Right lung (tissue), 5 donors: ENCODE measurements around the gene MTX1. TPM values are rescaled to one million over a fixed set of nuclear protein-coding genes. Genes with fewer than 3 reads are reported as not detected.
A peak's percentile ranks its signal among the peaks of the same experiment; 100 is the strongest.
"Not testable (repeated sequence)": the region's sequence is repeated elsewhere in the genome, so short reads cannot be mapped to it uniquely, and the experiment has no call there.

Source experiments
- DNase-seq, 2 donors: peaks; one replicate each; pipeline ENCODE4 v3.0.0-alpha.2; 2013
- polyA plus RNA-seq, 5 donors: library from polyadenylated mRNA; unstranded; fragments of 120-200 nt; gene quantifications; one replicate each; pipeline versions ENCODE4 v1.2.1 to v1.2.3, GENCODE V29; 2013; ENCODE audit warnings: inconsistent platforms in 1 of 5, low replicate concordance in 1 of 5; ENCODE audit not compliant: insufficient read length in 5 of 5, insufficient read depth in 1 of 5

Gene MTX1
- polyA plus RNA-seq, 5 donors: 27.8 to 38.3 (median 32.0) TPM

DNA sequence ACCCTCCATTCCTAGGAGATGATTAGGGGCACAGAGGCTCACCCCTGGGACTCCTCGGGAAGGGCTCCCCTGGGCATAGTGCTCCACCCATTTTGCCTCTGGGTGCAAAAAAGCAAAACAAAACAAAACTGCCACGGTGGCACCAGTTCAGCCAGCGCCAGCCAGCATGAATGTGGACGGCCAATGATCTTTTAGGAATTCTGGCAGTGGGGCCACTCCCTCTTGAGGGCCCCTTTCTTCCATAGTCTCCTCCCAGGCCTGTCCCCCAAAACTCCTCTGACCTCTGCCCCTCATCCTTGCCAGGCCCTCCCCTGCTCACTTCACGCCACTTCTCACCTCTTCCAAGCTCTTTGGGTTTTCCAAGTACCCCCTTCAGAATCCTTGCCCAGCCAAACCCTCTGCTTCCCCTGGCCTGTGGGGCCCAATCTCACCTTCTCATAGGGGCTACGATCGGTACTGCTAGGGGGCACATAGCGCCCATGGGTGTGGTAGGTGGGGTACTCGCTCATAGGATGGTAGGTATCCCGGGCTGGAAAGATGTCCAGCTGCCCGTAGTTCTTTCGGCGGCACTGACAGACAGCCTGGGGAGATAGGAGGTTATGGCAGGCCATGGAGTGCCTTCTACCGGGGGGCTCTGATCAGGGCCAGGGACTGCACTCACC lies 21.6 kb upstream of the MTX1 start:
- DNase-seq: no peak

- no peak for DNase-seq
Observed at GRCh38 chr1:155187456-155187891, 21.0 kb upstream of the MTX1 start.

DNA sequence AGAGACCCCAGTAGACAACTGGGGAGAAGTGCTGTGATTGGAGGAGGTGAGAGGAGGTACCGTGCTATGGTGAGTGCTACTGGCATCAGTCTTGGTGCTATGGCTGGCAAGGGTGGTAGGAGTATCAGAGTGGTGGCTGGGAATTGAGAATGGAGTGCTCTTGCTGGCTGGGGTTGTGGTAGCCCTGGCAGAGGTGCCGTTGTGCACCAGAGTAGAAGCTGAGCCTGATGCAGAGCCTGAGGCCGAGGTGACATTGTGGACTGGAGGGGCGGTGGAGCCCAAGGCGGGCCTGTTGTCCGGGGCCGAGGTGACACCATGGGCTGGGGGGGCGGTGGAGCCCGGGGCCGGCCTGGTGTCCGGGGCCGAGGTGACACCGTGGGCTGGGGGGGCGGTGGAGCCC lies 20.2 kb upstream of the MTX1 start:
- no peak for DNase-seq

- not testable (repeated sequence) for DNase-seq
Observed at GRCh38 chr1:155189926-155190325, 18.6 kb upstream of the MTX1 start.

DNA sequence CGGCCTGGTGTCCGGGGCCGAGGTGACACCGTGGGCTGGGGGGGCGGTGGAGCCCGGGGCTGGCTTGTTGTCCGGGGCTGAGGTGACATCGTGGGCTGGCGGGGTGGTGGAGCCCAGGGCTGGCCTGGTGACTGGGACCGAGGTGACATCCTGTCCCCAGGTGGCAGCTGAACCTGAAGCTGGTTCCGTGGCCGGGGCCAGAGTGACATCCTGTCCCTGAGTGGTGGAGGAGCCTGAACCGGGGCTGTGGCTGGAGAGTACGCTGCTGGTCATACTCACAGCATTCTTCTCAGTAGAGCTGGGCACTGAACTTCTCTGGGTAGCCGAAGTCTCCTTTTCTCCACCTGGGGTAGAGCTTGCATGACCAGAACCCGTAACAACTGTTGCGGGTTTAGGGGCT lies 16.6 kb upstream of the MTX1 start:
- DNase-seq: no peak

- peak in 1 of 2 donors; percentile 72 for DNase-seq
Observed at GRCh38 chr1:155192346-155193274, 15.9 kb upstream of the MTX1 start.

DNA sequence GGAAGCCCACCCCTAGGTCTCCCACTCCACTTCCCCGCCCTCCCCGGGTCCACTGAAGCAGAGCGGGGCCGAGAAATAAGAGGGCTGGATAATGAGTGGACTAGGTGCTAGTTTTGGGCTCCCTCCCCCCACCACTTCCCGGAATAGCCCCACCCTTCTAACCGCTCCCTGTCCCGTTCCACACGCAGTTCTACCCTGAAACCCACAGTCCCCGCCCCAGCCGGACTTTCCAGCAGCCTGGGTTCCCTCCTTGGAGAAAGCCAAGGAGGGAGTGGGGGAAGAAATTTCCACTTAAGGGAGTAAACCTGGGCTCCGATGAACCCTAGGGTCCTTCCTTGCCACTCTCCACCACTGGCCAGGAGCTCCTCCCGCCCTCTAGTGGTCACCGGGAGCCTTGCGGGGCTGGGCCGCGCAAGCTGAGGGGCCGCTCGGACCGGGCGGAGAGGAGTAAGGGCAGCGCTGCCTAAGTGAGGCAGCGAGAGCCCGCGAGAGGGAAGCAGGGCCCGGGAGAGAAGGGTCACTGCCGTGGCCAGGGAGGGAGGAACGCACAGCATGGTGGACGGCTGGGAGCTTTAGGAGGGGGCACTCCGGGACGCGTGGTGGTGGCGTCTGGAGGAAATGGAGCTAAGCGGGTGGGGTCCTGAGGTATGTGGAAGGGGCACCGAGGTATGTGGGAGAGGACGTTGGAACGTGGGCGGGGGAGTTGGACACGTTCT lies 15.1 kb upstream of the MTX1 start:
- DNase-seq: peak; percentile 91

- not testable (repeated sequence) for DNase-seq
Observed at GRCh38 chr1:155193991-155194240, 14.6 kb upstream of the MTX1 start.

GRCh38 chr1:155195201-155196102 lies 13.0 kb upstream of the MTX1 start:
- DNase-seq: no peak

DNA sequence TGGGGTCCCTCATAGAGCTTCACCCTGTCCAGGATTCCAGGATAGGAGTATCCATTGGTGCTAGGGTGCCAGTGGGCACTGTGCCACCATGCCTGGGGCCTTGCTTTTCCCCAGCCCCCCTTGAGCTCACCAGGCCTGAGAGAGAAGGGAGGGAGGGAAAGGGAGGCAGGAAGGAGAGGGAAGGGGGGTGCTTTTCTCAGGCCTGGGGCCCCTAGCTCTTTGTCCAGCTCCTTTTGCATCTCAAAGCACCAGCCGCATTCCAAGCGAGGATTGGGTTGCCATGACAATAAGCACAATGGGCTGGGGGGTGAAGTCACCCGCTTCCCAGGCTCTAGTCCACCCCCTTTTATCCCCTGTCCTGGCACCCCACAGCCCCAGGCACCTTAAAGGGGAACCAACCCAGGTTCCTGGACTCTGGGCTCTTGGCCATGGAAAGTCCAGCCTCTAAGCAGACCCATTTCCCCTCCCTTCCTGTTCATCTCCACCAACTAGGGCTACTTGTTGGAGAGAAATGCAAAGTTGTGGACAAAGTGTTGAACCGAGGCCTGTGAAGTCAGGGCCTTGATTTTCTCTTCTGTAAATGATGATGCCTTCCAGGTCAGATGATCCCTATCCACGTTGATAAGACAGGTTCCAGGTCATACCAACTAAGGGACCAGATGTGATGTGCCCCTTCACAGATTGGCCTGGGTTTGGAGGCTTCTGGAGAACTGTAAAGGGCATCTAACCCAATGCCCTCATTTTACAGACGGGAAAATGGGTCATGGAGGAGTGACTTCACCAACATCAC lies 12.2 kb upstream of the MTX1 start:
- DNase-seq: no peak

DNA sequence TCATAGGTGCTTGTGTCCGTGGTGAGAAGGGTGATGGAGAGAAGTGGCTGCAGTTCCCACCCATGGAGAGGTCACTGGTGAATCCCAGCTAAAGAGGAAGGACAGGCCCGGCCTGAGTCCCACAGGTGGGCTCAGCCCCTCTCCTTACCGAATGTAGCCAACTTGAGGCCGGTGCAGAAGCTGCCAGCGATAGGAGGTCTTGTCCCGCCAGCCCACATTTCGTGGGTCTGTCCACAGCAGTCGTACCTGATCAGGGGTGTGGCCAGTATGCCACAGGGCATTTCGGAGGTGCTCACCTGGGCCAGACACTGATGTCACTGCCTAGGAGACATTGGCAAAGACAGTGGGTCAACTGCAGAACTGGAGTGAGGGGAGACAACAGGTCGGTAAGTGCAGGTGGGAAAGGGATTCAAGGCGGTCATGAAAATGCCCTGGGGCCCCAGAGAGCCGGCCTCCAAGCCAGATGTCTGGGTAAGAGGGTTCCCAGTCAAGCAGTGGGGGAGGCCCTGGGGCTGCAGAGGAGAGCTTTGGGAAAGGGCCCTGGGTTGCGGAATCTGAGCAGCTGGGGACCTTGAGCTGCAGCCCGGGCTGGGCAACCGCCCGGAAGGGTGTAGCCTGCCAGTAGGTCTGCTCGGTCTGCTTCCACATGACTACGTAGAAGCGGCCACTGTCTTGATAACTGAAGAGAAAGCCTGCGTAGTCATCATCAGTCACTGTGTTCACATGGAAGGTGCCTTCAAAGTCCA lies 11.4 kb upstream of the MTX1 start:
- no peak for DNase-seq

DNA sequence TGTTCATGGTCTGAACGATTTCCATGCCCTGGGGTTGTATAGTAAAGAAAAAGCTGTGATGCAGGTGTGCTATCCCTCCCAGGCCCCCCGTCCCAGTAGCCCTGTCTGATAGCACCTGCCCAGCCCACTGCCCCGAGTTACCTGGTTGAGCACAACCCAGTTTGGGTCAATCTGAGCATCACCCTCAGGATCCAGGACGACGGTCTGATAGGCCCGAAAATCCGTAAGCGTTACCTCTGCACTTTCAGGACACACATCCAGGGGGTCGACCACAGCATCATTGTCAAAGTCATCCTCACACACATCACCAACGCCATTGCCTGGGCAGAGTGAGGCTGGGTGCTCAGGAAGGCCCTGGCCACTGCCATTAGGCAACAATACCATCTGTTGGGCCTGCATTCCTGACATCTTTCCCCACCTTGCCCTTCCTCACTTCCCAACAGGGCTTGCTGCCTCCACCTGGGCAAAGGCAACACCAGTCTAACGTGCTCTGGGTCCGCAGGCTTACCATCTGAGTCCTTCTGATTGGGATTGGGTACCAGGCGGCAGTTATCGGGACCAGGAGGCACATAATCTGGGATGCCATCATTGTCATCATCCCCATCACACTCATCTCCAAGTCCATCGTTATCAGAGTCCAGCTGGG lies 10.5 kb upstream of the MTX1 start:
- DNase-seq: no peak

GRCh38 chr1:155198547-155198906 lies 10.0 kb upstream of the MTX1 start:
- DNase-seq: no peak

DNA sequence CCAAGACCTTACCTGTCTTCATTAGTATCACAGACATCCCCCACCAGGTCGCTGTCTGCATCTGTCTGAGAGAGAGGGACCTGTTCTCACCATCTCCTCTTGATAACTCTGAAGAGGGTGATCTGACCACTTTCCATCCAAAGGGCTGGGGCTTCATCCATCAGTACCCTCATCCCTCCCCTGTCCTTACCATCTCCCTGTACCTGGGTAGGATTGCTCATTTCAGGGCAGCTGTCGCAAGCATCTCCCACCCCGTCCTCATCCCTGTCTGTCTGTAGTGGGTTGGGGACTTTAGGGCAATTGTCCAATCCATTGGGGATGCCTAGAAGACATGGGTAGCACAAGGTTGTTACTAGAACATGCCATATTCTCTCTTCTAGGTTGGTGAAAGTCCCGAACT lies 8.7 kb upstream of the MTX1 start:
- DNase-seq: no peak

DNA sequence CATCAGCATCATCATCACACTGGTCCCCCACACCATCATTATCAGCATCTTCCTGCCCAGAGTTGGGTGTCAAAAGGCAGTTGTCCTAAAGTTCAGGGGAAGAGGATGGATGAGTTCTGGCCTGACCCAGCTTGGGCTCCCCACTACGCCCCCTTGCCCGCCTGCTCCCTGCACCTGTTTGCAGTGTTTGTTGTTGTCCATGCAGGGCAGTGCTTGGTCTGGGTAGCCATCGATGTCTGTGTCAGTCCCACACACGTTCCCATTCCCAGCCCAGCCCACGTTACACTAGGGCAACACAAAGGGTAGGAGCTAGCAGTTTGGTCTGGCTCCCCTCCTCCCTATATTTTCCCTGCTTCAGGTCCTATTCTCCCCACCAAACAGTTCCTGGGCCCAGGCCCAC lies 7.6 kb upstream of the MTX1 start:
- DNase-seq: no peak

GRCh38 chr1:155202198-155202597 lies 6.3 kb upstream of the MTX1 start:
- DNase-seq: no peak

DNA sequence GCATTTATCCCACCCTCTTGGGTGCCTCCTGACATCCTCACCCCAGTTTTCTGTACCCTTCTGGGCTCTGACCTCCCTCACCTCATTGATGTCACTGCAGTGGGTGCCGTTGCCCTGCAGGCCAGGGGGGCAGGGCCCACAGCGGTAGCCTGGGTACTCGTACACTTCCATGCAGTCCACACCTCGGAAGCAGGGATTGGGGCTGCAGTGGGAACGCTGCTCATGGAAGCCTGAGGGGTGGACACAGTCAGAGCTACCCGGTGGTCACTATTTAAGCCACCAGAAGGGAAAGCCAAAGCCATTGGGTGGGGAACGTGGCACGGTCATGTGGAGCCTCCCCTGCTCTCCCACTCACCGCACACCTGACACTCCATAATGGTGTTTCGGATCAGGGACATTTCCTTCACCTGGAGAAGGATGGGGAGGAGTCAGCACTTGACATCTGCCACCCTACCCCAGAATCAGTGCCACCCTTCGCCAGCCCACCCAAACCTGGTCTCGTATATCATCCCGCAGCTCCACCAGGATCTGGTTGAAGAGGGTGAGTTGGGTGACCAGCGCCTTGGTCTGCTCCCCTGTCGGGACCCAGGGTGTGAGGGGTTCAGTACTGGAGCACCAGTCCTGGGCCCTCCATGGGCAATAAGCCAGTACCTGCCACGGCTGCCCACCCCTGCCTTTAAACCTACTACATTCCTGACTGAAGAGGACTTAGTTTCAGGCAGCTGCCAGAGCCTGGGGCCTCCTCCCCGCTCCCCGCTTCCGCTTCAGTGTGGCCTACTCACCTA lies 5.6 kb upstream of the MTX1 start:
- no peak for DNase-seq

DNA sequence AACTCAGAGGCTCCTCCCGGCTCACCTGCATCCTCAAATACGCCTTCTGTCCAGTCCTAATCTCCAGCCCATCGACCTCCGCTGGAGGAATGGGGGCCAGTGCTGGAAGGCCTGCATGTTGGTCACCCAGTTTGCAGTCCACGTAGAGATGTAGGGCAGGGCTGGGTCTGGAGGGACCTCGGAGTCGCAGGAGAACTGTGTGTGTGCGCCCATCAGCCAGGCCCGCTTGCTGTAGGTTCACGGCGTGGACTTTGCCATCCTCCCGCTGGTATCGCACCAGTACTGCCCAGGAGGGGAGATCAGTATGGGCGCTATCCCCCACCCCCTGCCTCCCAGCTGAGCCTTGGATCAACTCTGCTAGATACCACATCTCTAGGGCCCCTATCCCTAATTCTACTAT lies 3.5 kb upstream of the MTX1 start:
- no peak for DNase-seq
